Measurements from ENCODE around the gene CEBPZOS.
A peak's percentile ranks its signal among the peaks of the same experiment; 100 is the strongest.

Gene CEBPZOS

DNA sequence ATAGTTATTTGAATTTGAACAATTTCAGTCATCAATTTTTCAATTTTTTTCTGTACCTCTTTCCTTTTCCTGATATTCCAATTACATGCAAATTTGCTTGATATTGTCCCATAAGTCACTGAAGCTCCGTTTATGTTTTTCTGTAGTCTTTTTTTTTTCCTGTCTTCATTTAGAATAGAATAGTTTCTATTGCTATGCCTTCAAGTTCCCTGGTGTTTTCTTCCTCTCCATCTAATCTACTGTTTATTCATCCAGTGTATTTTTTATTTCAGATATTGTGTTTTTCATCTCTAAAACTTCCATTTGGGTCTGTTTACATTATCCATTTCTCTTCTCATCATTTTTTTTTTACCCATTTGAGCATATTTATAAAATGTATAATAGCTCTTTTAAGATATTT lies 31.5 kb upstream of the CEBPZOS start:
- H2BK15ac ChIP-seq (ENCODE audit: low read length) = no peak overlapping the region
- no peak overlapping the region for H2BK12ac ChIP-seq (ENCODE audit: low read length)
- H3K4me1 ChIP-seq (ENCODE audit: control insufficient read depth in 2 of 2, insufficient read depth in 1 of 2, low read depth in 1 of 2, low read length in 2 of 2) = no peaks in the 10 kb centered on the region
- WGBS, 2 donors (ENCODE audit: extremely low coverage in 2 of 2, insufficient read length in 2 of 2, insufficient replicate concordance in 1 of 2) = no CpG with 5 or more reads among the region's 1 CpG
- DNase-seq (ENCODE audit: low spot score) = no peak
- no peak overlapping the region for H2BK120ac ChIP-seq (ENCODE audit: low read depth, low read length)
- H4K91ac ChIP-seq (ENCODE audit: low read depth, low read length, poor library complexity) = no peak overlapping the region
- no peak overlapping the region for H3K4ac ChIP-seq (ENCODE audit: low read length)
- no peak overlapping the region for H3K14ac ChIP-seq (ENCODE audit: low read length)
- no peak overlapping the region for H3K18ac ChIP-seq (ENCODE audit: low read length)
- H3K27me3 ChIP-seq (ENCODE audit: control insufficient read depth in 3 of 3, insufficient read depth in 3 of 3, low read depth in 1 of 3, low read length in 3 of 3) = no peaks in the 10 kb centered on the region
- H3K27ac ChIP-seq (replicated peaks; ENCODE audit: low read length) = no peak overlapping the region
- H4K8ac ChIP-seq (ENCODE audit: low read depth, low read length) = no peak overlapping the region
- H3K23ac ChIP-seq (ENCODE audit: low read depth, low read length, poor library complexity) = no peak overlapping the region
- H3K9ac ChIP-seq (ENCODE audit: low read depth, low read length, poor library complexity) = no peak overlapping the region
- H2BK5ac ChIP-seq (ENCODE audit: low read length) = no peak overlapping the region
- H3K9me3 ChIP-seq (replicated peaks in 1 of 2; ENCODE audit: control insufficient read depth in 2 of 2, insufficient read depth in 1 of 2, low read depth in 1 of 2, low read length in 2 of 2) = peaks cover 0 to 5% of the 10 kb centered on the region in 2 donors
- no peaks in the 10 kb centered on the region for H3K36me3 ChIP-seq (replicated peaks in 1 of 2; ENCODE audit: control insufficient read depth in 2 of 2, insufficient read depth in 2 of 2, low read length in 2 of 2)
- H3K4me3 ChIP-seq (ENCODE audit: low read length in 2 of 2) = no peak overlapping the region
- H3K79me1 ChIP-seq (ENCODE audit: low read depth, low read length) = no peaks in the 10 kb centered on the region
- no peak overlapping the region for H2AFZ ChIP-seq (ENCODE audit: low read length)
- no peak overlapping the region for H3K4me2 ChIP-seq (ENCODE audit: insufficient read depth, low read length, poor library complexity, severe bottlenecking)
- no peak overlapping the region for H2AK5ac ChIP-seq (ENCODE audit: low read depth, low read length)

- no peak overlapping the region for H2BK5ac ChIP-seq (ENCODE audit: low read length)
- H3K27me3 ChIP-seq (ENCODE audit: control insufficient read depth in 3 of 3, insufficient read depth in 3 of 3, low read depth in 1 of 3, low read length in 3 of 3) = no peaks in the 10 kb centered on the region
- WGBS, 2 donors (ENCODE audit: extremely low coverage in 2 of 2, insufficient read length in 2 of 2, insufficient replicate concordance in 1 of 2) = no CpG with 5 or more reads among the region's 3 CpGs
- H2AFZ ChIP-seq (ENCODE audit: low read length) = no peak overlapping the region
- H3K4ac ChIP-seq (ENCODE audit: low read length) = no peak overlapping the region
- no peak overlapping the region for H3K4me2 ChIP-seq (ENCODE audit: insufficient read depth, low read length, poor library complexity, severe bottlenecking)
- H3K27ac ChIP-seq (replicated peaks; ENCODE audit: low read length) = no peak overlapping the region
- no peaks in the 10 kb centered on the region for H3K4me1 ChIP-seq (ENCODE audit: control insufficient read depth in 2 of 2, insufficient read depth in 1 of 2, low read depth in 1 of 2, low read length in 2 of 2)
- H3K36me3 ChIP-seq (replicated peaks in 1 of 2; ENCODE audit: control insufficient read depth in 2 of 2, insufficient read depth in 2 of 2, low read length in 2 of 2) = no peaks in the 10 kb centered on the region
- no peak overlapping the region for H2BK15ac ChIP-seq (ENCODE audit: low read length)
- H3K4me3 ChIP-seq (ENCODE audit: low read length in 2 of 2) = no peak overlapping the region
- H4K8ac ChIP-seq (ENCODE audit: low read depth, low read length) = no peak overlapping the region
- H3K79me1 ChIP-seq (ENCODE audit: low read depth, low read length) = no peaks in the 10 kb centered on the region
- H3K9me3 ChIP-seq (replicated peaks in 1 of 2; ENCODE audit: control insufficient read depth in 2 of 2, insufficient read depth in 1 of 2, low read depth in 1 of 2, low read length in 2 of 2) = peaks cover 0 to 5% of the 10 kb centered on the region in 2 donors
- no peak overlapping the region for H3K9ac ChIP-seq (ENCODE audit: low read depth, low read length, poor library complexity)
- H3K18ac ChIP-seq (ENCODE audit: low read length) = no peak overlapping the region
- no peak overlapping the region for H2AK5ac ChIP-seq (ENCODE audit: low read depth, low read length)
- no peak overlapping the region for H3K14ac ChIP-seq (ENCODE audit: low read length)
- no peak overlapping the region for H2BK120ac ChIP-seq (ENCODE audit: low read depth, low read length)
- no peak overlapping the region for H4K91ac ChIP-seq (ENCODE audit: low read depth, low read length, poor library complexity)
- DNase-seq (ENCODE audit: low spot score) = no peak
- H3K23ac ChIP-seq (ENCODE audit: low read depth, low read length, poor library complexity) = no peak overlapping the region
- H2BK12ac ChIP-seq (ENCODE audit: low read length) = no peak overlapping the region
These were observed 28.6 kb upstream of the CEBPZOS start for GRCh38 chr2:37167636-37168180.

- H3K14ac ChIP-seq (ENCODE audit: low read length) = no peak overlapping the region
- no peak overlapping the region for H3K27ac ChIP-seq (replicated peaks; ENCODE audit: low read length)
- H3K9ac ChIP-seq (ENCODE audit: low read depth, low read length, poor library complexity) = no peak overlapping the region
- H4K91ac ChIP-seq (ENCODE audit: low read depth, low read length, poor library complexity) = no peak overlapping the region
- no peak overlapping the region for H2BK5ac ChIP-seq (ENCODE audit: low read length)
- peaks cover 0 to 5% of the 10 kb centered on the region in 2 donors for H3K9me3 ChIP-seq (replicated peaks in 1 of 2; ENCODE audit: control insufficient read depth in 2 of 2, insufficient read depth in 1 of 2, low read depth in 1 of 2, low read length in 2 of 2)
- no peaks in the 10 kb centered on the region for H3K36me3 ChIP-seq (replicated peaks in 1 of 2; ENCODE audit: control insufficient read depth in 2 of 2, insufficient read depth in 2 of 2, low read length in 2 of 2)
- no peak for DNase-seq (ENCODE audit: low spot score)
- H3K27me3 ChIP-seq (ENCODE audit: control insufficient read depth in 3 of 3, insufficient read depth in 3 of 3, low read depth in 1 of 3, low read length in 3 of 3) = no peaks in the 10 kb centered on the region
- no peak overlapping the region for H3K23ac ChIP-seq (ENCODE audit: low read depth, low read length, poor library complexity)
- peak overlapping the region; percentile 51 for H2AFZ ChIP-seq (ENCODE audit: low read length)
- H3K4me1 ChIP-seq (ENCODE audit: control insufficient read depth in 2 of 2, insufficient read depth in 1 of 2, low read depth in 1 of 2, low read length in 2 of 2) = no peaks in the 10 kb centered on the region
- H3K79me1 ChIP-seq (ENCODE audit: low read depth, low read length) = no peaks in the 10 kb centered on the region
- no peak overlapping the region for H2BK12ac ChIP-seq (ENCODE audit: low read length)
- no peak overlapping the region for H3K4me2 ChIP-seq (ENCODE audit: insufficient read depth, low read length, poor library complexity, severe bottlenecking)
- H3K4ac ChIP-seq (ENCODE audit: low read length) = no peak overlapping the region
- H2BK15ac ChIP-seq (ENCODE audit: low read length) = no peak overlapping the region
- WGBS, 2 donors (ENCODE audit: extremely low coverage in 2 of 2, insufficient read length in 2 of 2, insufficient replicate concordance in 1 of 2) = no CpG with 5 or more reads among the region's 17 CpGs
- H3K4me3 ChIP-seq (ENCODE audit: low read length in 2 of 2) = no peak overlapping the region
- no peak overlapping the region for H2AK5ac ChIP-seq (ENCODE audit: low read depth, low read length)
- H3K18ac ChIP-seq (ENCODE audit: low read length) = no peak overlapping the region
- H4K8ac ChIP-seq (ENCODE audit: low read depth, low read length) = no peak overlapping the region
- no peak overlapping the region for H2BK120ac ChIP-seq (ENCODE audit: low read depth, low read length)
These were observed 27.9 kb upstream of the CEBPZOS start for GRCh38 chr2:37168217-37168981.

GRCh38 chr2:37171624-37171950 lies 24.7 kb upstream of the CEBPZOS start:
- H3K4me3 ChIP-seq (ENCODE audit: low read length in 2 of 2) = no peak overlapping the region
- no peaks in the 10 kb centered on the region for H3K79me1 ChIP-seq (ENCODE audit: low read depth, low read length)
- no peak overlapping the region for H3K14ac ChIP-seq (ENCODE audit: low read length)
- no peaks in the 10 kb centered on the region for H3K4me1 ChIP-seq (ENCODE audit: control insufficient read depth in 2 of 2, insufficient read depth in 1 of 2, low read depth in 1 of 2, low read length in 2 of 2)
- H3K27me3 ChIP-seq (ENCODE audit: control insufficient read depth in 3 of 3, insufficient read depth in 3 of 3, low read depth in 1 of 3, low read length in 3 of 3) = no peaks in the 10 kb centered on the region
- no peak overlapping the region for H3K9ac ChIP-seq (ENCODE audit: low read depth, low read length, poor library complexity)
- H3K4ac ChIP-seq (ENCODE audit: low read length) = no peak overlapping the region
- DNase-seq (ENCODE audit: low spot score) = no peak
- no peak overlapping the region for H4K91ac ChIP-seq (ENCODE audit: low read depth, low read length, poor library complexity)
- no peak overlapping the region for H3K4me2 ChIP-seq (ENCODE audit: insufficient read depth, low read length, poor library complexity, severe bottlenecking)
- H3K9me3 ChIP-seq (replicated peaks in 1 of 2; ENCODE audit: control insufficient read depth in 2 of 2, insufficient read depth in 1 of 2, low read depth in 1 of 2, low read length in 2 of 2) = no peaks in the 10 kb centered on the region
- H3K23ac ChIP-seq (ENCODE audit: low read depth, low read length, poor library complexity) = no peak overlapping the region
- no peaks in the 10 kb centered on the region for H3K36me3 ChIP-seq (replicated peaks in 1 of 2; ENCODE audit: control insufficient read depth in 2 of 2, insufficient read depth in 2 of 2, low read length in 2 of 2)
- no peak overlapping the region for H2AFZ ChIP-seq (ENCODE audit: low read length)
- H2AK5ac ChIP-seq (ENCODE audit: low read depth, low read length) = no peak overlapping the region
- no peak overlapping the region for H2BK5ac ChIP-seq (ENCODE audit: low read length)
- H2BK120ac ChIP-seq (ENCODE audit: low read depth, low read length) = no peak overlapping the region
- H3K18ac ChIP-seq (ENCODE audit: low read length) = no peak overlapping the region
- H2BK12ac ChIP-seq (ENCODE audit: low read length) = no peak overlapping the region
- H3K27ac ChIP-seq (replicated peaks; ENCODE audit: low read length) = no peak overlapping the region
- no peak overlapping the region for H2BK15ac ChIP-seq (ENCODE audit: low read length)
- H4K8ac ChIP-seq (ENCODE audit: low read depth, low read length) = no peak overlapping the region

Data from neuronal stem cell (in vitro differentiated cells).